Measurements from ENCODE around the gene TKTL1. TPM values are rescaled to one million over a fixed set of nuclear protein-coding genes. Genes with fewer than 3 reads are reported as not detected.
A peak's percentile ranks its signal among the peaks of the same experiment; 100 is the strongest.

TKTL1 gene
- total RNA-seq, 1 experiment from 2014 or later, result 1.6 TPM

DNA sequence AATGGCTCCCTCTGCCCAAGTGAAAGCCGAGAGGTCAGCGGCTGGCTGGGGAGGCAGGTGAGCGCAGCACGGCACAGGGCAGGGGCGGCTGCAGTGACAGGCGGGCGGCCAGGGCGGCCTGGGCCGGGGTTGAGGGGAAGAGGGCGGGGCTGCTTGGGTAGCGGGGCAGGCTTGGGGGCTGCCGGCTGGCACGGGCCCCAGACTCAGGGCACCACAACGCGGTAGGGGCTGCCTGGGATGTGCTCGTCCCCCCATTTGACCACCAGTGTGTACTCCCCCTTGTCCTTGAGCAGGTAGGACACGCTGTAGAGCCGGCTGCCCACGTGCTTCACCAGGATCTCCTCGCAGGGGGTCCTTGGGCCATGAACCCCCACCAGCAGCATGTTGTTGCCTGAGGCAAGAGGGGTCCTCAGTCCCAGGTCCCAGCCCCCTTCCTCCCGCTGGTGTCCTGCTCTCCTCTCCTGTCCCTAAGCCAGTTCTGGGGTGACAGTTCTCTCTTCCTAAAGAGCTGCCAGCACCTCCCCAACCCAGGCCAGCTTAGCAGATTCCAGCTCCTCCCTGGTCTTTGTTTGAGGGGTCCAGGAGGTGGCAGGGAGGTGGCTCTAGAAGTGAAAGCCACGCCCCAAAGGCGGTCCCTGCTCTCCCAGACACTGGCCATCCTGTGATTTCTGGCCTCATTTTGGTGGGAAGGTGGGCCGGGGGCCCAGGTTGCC, 53.2 kb downstream of the TKTL1 start:
- H3K27me3 ChIP-seq (ENCODE audit: control insufficient read depth, insufficient read depth, low read length), result no peaks in the 10 kb centered on the region
- no peak overlapping the region for H3K4me3 ChIP-seq (ENCODE audit: insufficient read depth, low read depth, low read length)
- H3K36me3 ChIP-seq (replicated peaks; ENCODE audit: control insufficient read depth, insufficient read depth, low read length), result peaks cover 24% of the 10 kb centered on the region
- no peak for DNase-seq

DNA sequence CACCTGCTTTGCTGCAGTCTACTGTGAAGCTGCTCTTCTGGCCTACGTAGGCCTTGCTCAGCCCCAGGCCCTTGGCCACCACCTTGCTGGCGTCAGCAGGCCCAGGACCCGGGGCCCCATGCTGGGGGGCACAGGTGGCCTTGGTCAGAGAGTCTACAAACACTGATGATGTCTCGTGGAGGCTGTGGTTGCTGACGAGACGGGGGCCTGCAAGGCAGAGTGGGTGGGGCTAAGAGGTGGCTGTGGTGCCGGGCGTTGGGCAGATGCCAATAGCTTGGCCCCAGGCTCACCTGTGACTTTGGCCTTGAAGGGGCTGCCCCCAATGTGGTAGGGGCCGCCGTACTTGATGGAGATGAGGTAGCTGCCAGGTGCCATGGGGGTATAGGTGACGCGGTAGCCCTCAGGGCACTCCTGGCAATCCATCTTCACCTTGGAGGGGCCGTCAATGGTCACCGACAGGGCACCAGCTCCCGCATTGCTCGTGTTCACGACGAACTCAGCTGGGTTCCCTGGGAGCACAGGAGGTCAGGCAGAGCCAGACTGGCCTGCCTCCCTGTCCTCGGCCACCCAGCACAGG, 53.9 kb downstream of the TKTL1 start:
- DNase-seq, result peak; percentile 67
- H3K4me3 ChIP-seq (ENCODE audit: insufficient read depth, low read depth, low read length), result no peak overlapping the region
- peaks cover 30% of the 10 kb centered on the region for H3K36me3 ChIP-seq (replicated peaks; ENCODE audit: control insufficient read depth, insufficient read depth, low read length)
- no peaks in the 10 kb centered on the region for H3K27me3 ChIP-seq (ENCODE audit: control insufficient read depth, insufficient read depth, low read length)

DNA sequence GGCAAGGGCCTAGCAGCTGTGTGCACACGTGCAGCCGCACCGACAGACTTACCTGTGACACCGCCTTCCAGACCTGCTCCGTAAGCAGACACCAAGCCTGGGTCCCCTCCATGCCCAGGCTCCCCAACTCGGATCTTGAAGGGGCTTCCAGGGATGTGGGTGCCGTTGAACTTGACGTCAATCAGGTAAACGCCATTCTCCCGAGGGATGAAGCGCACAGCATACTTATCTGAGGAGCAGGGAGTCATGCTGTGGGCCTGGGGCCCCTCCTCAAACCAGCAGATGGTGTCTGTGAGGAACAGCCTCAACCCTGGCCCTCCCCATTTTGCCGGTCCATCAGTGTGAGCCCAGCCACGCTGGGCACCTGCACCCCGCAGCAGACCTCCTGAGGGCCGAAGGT, 54.4 kb downstream of the TKTL1 start:
- Histone ChIP-seq H3K27me3 (ENCODE audit: control insufficient read depth, insufficient read depth, low read length) (no peaks in the 10 kb centered on the region), H3K36me3 (replicated peaks; ENCODE audit: control insufficient read depth, insufficient read depth, low read length) (peaks cover 30% of the 10 kb centered on the region), H3K4me3 (ENCODE audit: insufficient read depth, low read depth, low read length) (no peak overlapping the region)
- peak; percentile 51 for DNase-seq

- DNase-seq, result no peak
- Histone ChIP-seq H3K4me3 (ENCODE audit: insufficient read depth, low read depth, low read length) (no peak overlapping the region), H3K36me3 (replicated peaks; ENCODE audit: control insufficient read depth, insufficient read depth, low read length) (peaks cover 31% of the 10 kb centered on the region), H3K27me3 (ENCODE audit: control insufficient read depth, insufficient read depth, low read length) (no peaks in the 10 kb centered on the region)
Measured at GRCh38 chrX:154350429-154351182, 55.0 kb downstream of the TKTL1 start.

DNA sequence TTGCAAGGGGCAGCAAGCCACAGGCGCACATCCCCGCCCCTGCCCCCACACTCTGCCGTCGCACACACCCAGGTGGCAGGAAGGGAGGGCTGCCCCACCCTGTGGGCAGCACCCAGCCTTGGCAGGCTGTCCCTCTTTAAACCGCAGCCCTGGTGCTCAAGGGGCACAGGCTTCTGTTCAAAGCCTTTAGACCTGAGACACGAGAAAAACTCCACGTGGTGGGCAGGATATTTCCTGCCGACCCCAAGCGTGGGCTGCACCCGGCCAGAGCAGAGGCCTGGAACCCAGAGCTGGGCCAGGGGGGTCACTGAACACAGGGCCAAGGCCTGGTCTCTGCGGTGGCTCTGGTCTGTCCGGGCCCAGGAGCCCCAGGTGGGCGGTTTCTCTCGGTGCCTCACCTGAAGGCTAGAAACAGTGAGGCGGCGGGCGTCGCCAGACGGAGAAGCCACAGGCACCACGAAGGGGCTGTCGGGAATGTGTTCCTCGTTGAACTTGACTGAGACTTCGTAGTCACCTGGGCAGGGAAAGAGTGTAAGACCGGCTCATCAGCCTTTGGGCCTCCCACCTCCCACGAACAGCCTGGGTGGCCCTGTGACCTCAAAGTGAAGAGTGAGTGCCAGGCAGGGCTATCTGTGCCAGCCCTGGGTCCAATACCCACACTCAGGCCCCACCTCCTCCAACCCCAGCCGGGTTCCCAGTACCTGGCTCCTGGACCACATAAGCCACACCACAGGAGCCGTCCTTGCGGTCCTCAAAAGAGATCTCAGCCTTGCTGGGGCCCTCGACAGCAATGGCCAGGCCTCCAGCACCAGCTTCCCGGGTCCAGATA, 55.8 kb downstream of the TKTL1 start:
- H3K36me3 ChIP-seq (replicated peaks; ENCODE audit: control insufficient read depth, insufficient read depth, low read length), result peaks cover 33% of the 10 kb centered on the region
- DNase-seq, result peak; percentile 52

GRCh38 chrX:154352012-154352401, 56.4 kb downstream of the TKTL1 start:
- no peak for DNase-seq
- H3K27me3 ChIP-seq (ENCODE audit: control insufficient read depth, insufficient read depth, low read length), result no peaks in the 10 kb centered on the region
- H3K36me3 ChIP-seq (replicated peaks; ENCODE audit: control insufficient read depth, insufficient read depth, low read length), result peaks cover 34% of the 10 kb centered on the region
- no peak overlapping the region for H3K4me3 ChIP-seq (ENCODE audit: insufficient read depth, low read depth, low read length)

More for the DNA sequence above, 55.8 kb downstream of the TKTL1 start:
- Histone ChIP-seq H3K4me3 (ENCODE audit: insufficient read depth, low read depth, low read length) (no peak overlapping the region), H3K27me3 (ENCODE audit: control insufficient read depth, insufficient read depth, low read length) (no peaks in the 10 kb centered on the region)

- Histone ChIP-seq H3K4me3 (ENCODE audit: insufficient read depth, low read depth, low read length) (no peak overlapping the region), H3K36me3 (replicated peaks; ENCODE audit: control insufficient read depth, insufficient read depth, low read length) (peaks cover 36% of the 10 kb centered on the region), H3K27me3 (ENCODE audit: control insufficient read depth, insufficient read depth, low read length) (no peaks in the 10 kb centered on the region)
- DNase-seq, result no peak
Measured at GRCh38 chrX:154352466-154352865, 56.9 kb downstream of the TKTL1 start.

DNA sequence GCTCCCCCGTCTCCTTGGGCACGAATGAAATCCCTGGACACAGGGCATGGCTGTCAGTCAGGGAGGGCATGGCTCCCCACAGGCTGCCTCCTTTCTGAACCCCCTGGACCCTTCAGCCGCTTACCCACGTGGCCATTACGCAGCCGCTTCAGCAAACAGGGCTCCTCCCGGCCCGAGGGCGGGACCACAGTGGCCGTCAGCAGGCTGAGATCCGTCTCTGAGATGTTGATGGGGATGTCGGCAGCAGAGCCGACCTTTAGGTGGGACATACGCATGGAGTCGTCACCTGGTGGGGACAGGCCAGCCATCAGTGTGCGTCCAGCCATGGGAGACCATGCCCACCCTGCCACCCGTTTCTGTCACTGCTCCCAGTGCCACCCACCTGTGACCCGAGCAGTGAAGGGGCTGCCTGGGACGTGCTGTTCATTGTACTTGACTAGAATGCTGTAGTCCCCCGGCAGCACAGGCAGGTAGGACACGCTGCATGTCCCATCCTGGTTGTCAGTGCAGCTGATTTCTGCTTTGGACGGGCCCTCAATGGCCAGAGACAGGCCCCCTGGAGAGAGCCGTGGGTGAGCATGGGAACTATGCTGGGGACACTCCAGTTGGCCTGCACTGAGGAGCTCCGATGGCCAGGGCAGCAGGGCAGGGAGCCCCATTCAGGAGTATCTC, 57.7 kb downstream of the TKTL1 start:
- no peak for DNase-seq
- Histone ChIP-seq H3K27me3 (ENCODE audit: control insufficient read depth, insufficient read depth, low read length) (no peaks in the 10 kb centered on the region), H3K4me3 (ENCODE audit: insufficient read depth, low read depth, low read length) (no peak overlapping the region), H3K36me3 (replicated peaks; ENCODE audit: control insufficient read depth, insufficient read depth, low read length) (peaks cover 42% of the 10 kb centered on the region)

GRCh38 chrX:154354013-154354412, 58.4 kb downstream of the TKTL1 start:
- Histone ChIP-seq H3K4me3 (ENCODE audit: insufficient read depth, low read depth, low read length) (no peak overlapping the region), H3K36me3 (replicated peaks; ENCODE audit: control insufficient read depth, insufficient read depth, low read length) (peaks cover 49% of the 10 kb centered on the region)

GRCh38 chrX:154354516-154354915, 58.9 kb downstream of the TKTL1 start:
- no peaks in the 10 kb centered on the region for H3K27me3 ChIP-seq (ENCODE audit: control insufficient read depth, insufficient read depth, low read length)
- no peak overlapping the region for H3K4me3 ChIP-seq (ENCODE audit: insufficient read depth, low read depth, low read length)
- no peak for DNase-seq
- H3K36me3 ChIP-seq (replicated peaks; ENCODE audit: control insufficient read depth, insufficient read depth, low read length), result peaks cover 49% of the 10 kb centered on the region

More at GRCh38 chrX:154354013-154354412, 58.4 kb downstream of the TKTL1 start:
- no peak for DNase-seq
- no peaks in the 10 kb centered on the region for H3K27me3 ChIP-seq (ENCODE audit: control insufficient read depth, insufficient read depth, low read length)

GRCh38 chrX:154355094-154355775, 59.6 kb downstream of the TKTL1 start:
- Histone ChIP-seq H3K27me3 (ENCODE audit: control insufficient read depth, insufficient read depth, low read length) (no peaks in the 10 kb centered on the region), H3K4me3 (ENCODE audit: insufficient read depth, low read depth, low read length) (no peak overlapping the region), H3K36me3 (replicated peaks; ENCODE audit: control insufficient read depth, insufficient read depth, low read length) (peaks cover 44% of the 10 kb centered on the region)
- DNase-seq, result no peak

- DNase-seq, result no peak
- H3K36me3 ChIP-seq (replicated peaks; ENCODE audit: control insufficient read depth, insufficient read depth, low read length), result peaks cover 41% of the 10 kb centered on the region
- H3K4me3 ChIP-seq (ENCODE audit: insufficient read depth, low read depth, low read length), result no peak overlapping the region
- H3K27me3 ChIP-seq (ENCODE audit: control insufficient read depth, insufficient read depth, low read length), result no peaks in the 10 kb centered on the region
Measured at GRCh38 chrX:154355776-154356140, 60.2 kb downstream of the TKTL1 start.

- Histone ChIP-seq H3K27me3 (ENCODE audit: control insufficient read depth, insufficient read depth, low read length) (no peaks in the 10 kb centered on the region), H3K36me3 (replicated peaks; ENCODE audit: control insufficient read depth, insufficient read depth, low read length) (peaks cover 45% of the 10 kb centered on the region), H3K4me3 (ENCODE audit: insufficient read depth, low read depth, low read length) (no peak overlapping the region)
- no peak for DNase-seq
Measured at GRCh38 chrX:154356596-154356995, 61.0 kb downstream of the TKTL1 start.

Measured in H7 (cell line).